NCI-H2029 (cell line): Measurements from ENCODE around the gene CCDC146.

Experiments used
- DNase-seq: peaks from one replicate; lab custom pipeline; 2025; lab: John Stamatoyannopoulos, UW

The CCDC146 gene

GRCh38 chr7:77290425-77290824 is 168.0 kb downstream of the CCDC146 start:
- DNase-seq = no peak

- DNase-seq = no peak
These were observed 170.6 kb downstream of the CCDC146 start for GRCh38 chr7:77293046-77293445.

GRCh38 chr7:77295549-77295948 is 173.1 kb downstream of the CCDC146 start:
- DNase-seq = no peak

- no peak for DNase-seq
These were observed 184.0 kb downstream of the CCDC146 start for GRCh38 chr7:77306231-77307067.

- DNase-seq = no peak
These were observed 186.4 kb downstream of the CCDC146 start for GRCh38 chr7:77308792-77309191.

- DNase-seq = no peak
These were observed 187.4 kb downstream of the CCDC146 start for GRCh38 chr7:77309714-77310220.

- no peak for DNase-seq
These were observed 188.6 kb downstream of the CCDC146 start for GRCh38 chr7:77310982-77311381.

GRCh38 chr7:77313085-77313484 is 190.7 kb downstream of the CCDC146 start:
- no peak for DNase-seq

GRCh38 chr7:77313876-77314480 is 191.6 kb downstream of the CCDC146 start:
- DNase-seq = no peak

GRCh38 chr7:77315182-77315591 is 192.8 kb downstream of the CCDC146 start:
- DNase-seq = no peak

GRCh38 chr7:77316219-77316978 is 194.0 kb downstream of the CCDC146 start:
- no peak for DNase-seq

GRCh38 chr7:77318019-77318418 is 195.6 kb downstream of the CCDC146 start:
- no peak for DNase-seq

- DNase-seq = no peak
These were observed 197.7 kb downstream of the CCDC146 start for GRCh38 chr7:77320137-77320536.

GRCh38 chr7:77320714-77321113 is 198.3 kb downstream of the CCDC146 start:
- DNase-seq = no peak

- no peak for DNase-seq
These were observed 198.9 kb downstream of the CCDC146 start for GRCh38 chr7:77321300-77321699.

GRCh38 chr7:77326131-77326530 is 203.7 kb downstream of the CCDC146 start:
- DNase-seq = no peak

GRCh38 chr7:77327067-77327931 is 204.9 kb downstream of the CCDC146 start:
- DNase-seq = peak; percentile 48

GRCh38 chr7:77327932-77328628 is 205.7 kb downstream of the CCDC146 start:
- no peak for DNase-seq

GRCh38 chr7:77328669-77329068 is 206.3 kb downstream of the CCDC146 start:
- DNase-seq = no peak

GRCh38 chr7:77329466-77330168 is 207.2 kb downstream of the CCDC146 start:
- no peak for DNase-seq
